Measurements from ENCODE around the gene OR52E8. TPM values are rescaled to one million over a fixed set of nuclear protein-coding genes. Genes with fewer than 3 reads are reported as not detected.
A peak's percentile ranks its signal among the peaks of the same experiment; 100 is the strongest.

The OR52E8 gene
- not detected for total RNA-seq

DNA sequence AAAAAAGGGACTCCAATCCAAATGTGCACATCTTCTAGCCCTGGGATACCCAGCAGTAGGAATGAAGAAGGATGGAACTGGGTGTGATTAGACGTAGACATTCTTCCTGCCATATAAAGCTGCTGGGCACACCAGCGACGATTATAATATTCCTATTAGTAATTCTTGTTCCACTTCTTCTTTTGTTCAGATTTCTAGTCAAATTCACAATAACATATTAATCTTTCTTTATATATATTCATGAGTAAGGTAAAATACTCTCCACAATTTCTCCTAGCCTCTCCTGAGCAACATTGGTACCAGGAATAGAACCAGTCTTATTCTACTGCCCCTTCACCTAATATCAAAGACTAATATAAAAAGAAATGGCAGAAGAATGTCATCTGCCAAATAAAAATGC is at the start of gene OR52E8:
Gene OR52E8, minus strand, starts transcription at position 101 of the 400 bp plus-strand sequence. Its CDS starts 0 bp downstream, at position 101.
- no peaks in the 10 kb centered on the region for H3K36me3 ChIP-seq
- DNase-seq (ENCODE audit: low spot score), result no peak
- H3K4me3 ChIP-seq, result no peak within 1 kb of the TSS
- TF ChIP-seq POLR2AphosphoS5 (IDR thresholded peaks at IDR 0.05) (no peak), CTCF (IDR thresholded peaks at IDR 0.05) (no peak), POLR2A (IDR thresholded peaks at IDR 0.05) (no peak)
- WGBS, result 93% methylated on average over 3 of the region's 3 CpGs
- H3K27ac ChIP-seq, result no peak within 1 kb of the TSS
- H3K27me3 ChIP-seq (replicated peaks; ENCODE audit: insufficient read depth), result no peaks in the 10 kb centered on the region
- no peaks in the 10 kb centered on the region for H3K4me1 ChIP-seq (replicated peaks)
- intact Hi-C loops (cut with DNase I), result no loop called here
- no peaks in the 10 kb centered on the region for H3K9me3 ChIP-seq

GRCh38 chr11:5899534-5899933 is 42.0 kb upstream of the OR52E8 start:
- no peaks in the 10 kb centered on the region for H3K4me1 ChIP-seq (replicated peaks)
- no peak overlapping the region for H3K4me3 ChIP-seq
- TF ChIP-seq POLR2AphosphoS5 (IDR thresholded peaks at IDR 0.05), result no peak
- TF ChIP-seq POLR2A (IDR thresholded peaks at IDR 0.05), result no peak
- no peak for TF ChIP-seq CTCF (IDR thresholded peaks at IDR 0.05)
- no peak for DNase-seq (ENCODE audit: low spot score)
- 94% methylated on average over 2 of the region's 2 CpGs for WGBS
- H3K27ac ChIP-seq, result no peak overlapping the region
- H3K36me3 ChIP-seq, result no peaks in the 10 kb centered on the region
- intact Hi-C loops (cut with DNase I), result no loop called here
- H3K9me3 ChIP-seq, result no peaks in the 10 kb centered on the region
- H3K27me3 ChIP-seq (replicated peaks; ENCODE audit: insufficient read depth), result no peaks in the 10 kb centered on the region

- Histone ChIP-seq H3K4me3 (no peak within 1 kb of the TSS), H3K27ac (no peak within 1 kb of the TSS), H3K4me1 (replicated peaks) (no peaks in the 10 kb centered on the region), H3K27me3 (replicated peaks; ENCODE audit: insufficient read depth) (no peaks in the 10 kb centered on the region), H3K9me3 (no peaks in the 10 kb centered on the region), H3K36me3 (no peaks in the 10 kb centered on the region)
- intact Hi-C loops (cut with DNase I), result no loop called here
- 82% methylated on average over 3 of the region's 3 CpGs for WGBS
- no peak for TF ChIP-seq CTCF (IDR thresholded peaks at IDR 0.05)
- no peak for TF ChIP-seq POLR2A (IDR thresholded peaks at IDR 0.05)
- TF ChIP-seq POLR2AphosphoS5 (IDR thresholded peaks at IDR 0.05), result no peak
- no peak for DNase-seq (ENCODE audit: low spot score)
Measured at GRCh38 chr11:5892908-5893307, 35.4 kb upstream of the OR52E8 start, which contains the start of gene OR52E5. Gene OR52E5 (plus strand): TSS chr11:5893208. CDS start chr11:5900777, 7,569 bp downstream.

GRCh38 chr11:5891216-5891800 is 33.8 kb upstream of the OR52E8 start:
- intact Hi-C loops (cut with DNase I), result no loop called here
- Histone ChIP-seq H3K27ac (no peak overlapping the region), H3K36me3 (no peaks in the 10 kb centered on the region), H3K4me3 (no peak overlapping the region), H3K27me3 (replicated peaks; ENCODE audit: insufficient read depth) (no peaks in the 10 kb centered on the region), H3K4me1 (replicated peaks) (no peaks in the 10 kb centered on the region), H3K9me3 (no peaks in the 10 kb centered on the region)
- no peak for DNase-seq (ENCODE audit: low spot score)
- TF ChIP-seq POLR2AphosphoS5 (IDR thresholded peaks at IDR 0.05), result no peak
- TF ChIP-seq CTCF (IDR thresholded peaks at IDR 0.05), result peak in 1 of 4 experiments; percentile 15
- 62% methylated on average over 4 of the region's 4 CpGs for WGBS

GRCh38 chr11:5887661-5888060 is 30.2 kb upstream of the OR52E8 start:
- Histone ChIP-seq H3K9me3 (no peaks in the 10 kb centered on the region), H3K27me3 (replicated peaks; ENCODE audit: insufficient read depth) (no peaks in the 10 kb centered on the region), H3K27ac (no peak overlapping the region), H3K36me3 (no peaks in the 10 kb centered on the region), H3K4me3 (no peak overlapping the region), H3K4me1 (replicated peaks) (no peaks in the 10 kb centered on the region)
- 82% methylated on average over 1 of the region's 1 CpG for WGBS
- TF ChIP-seq CTCF (IDR thresholded peaks at IDR 0.05) (no peak), POLR2A (IDR thresholded peaks at IDR 0.05) (no peak), POLR2AphosphoS5 (IDR thresholded peaks at IDR 0.05) (no peak)
- intact Hi-C loops (cut with DNase I), result no loop called here
- DNase-seq (ENCODE audit: low spot score), result no peak
